Astrocyte (in vitro differentiated cells and primary cell): ENCODE measurements around the gene FBXL14.

Source experiments
- EZH2 ChIP-seq: IDR thresholded peaks from 2 replicates; pipeline ENCODE4 v1.6.1; 2012; ENCODE audit warnings: mild to moderate bottlenecking, low read length, inconsistent platforms; ENCODE audit not compliant: insufficient read depth
- TF ChIP-seq, protein P1 (sequence below): IDR thresholded peaks from 2 replicates; pipeline ENCODE4 v1.5.1; 2011; ENCODE audit warnings: low read depth, mild to moderate bottlenecking, inconsistent platforms, low read length, moderate library complexity; ENCODE audit not compliant: insufficient read depth

DNA sequence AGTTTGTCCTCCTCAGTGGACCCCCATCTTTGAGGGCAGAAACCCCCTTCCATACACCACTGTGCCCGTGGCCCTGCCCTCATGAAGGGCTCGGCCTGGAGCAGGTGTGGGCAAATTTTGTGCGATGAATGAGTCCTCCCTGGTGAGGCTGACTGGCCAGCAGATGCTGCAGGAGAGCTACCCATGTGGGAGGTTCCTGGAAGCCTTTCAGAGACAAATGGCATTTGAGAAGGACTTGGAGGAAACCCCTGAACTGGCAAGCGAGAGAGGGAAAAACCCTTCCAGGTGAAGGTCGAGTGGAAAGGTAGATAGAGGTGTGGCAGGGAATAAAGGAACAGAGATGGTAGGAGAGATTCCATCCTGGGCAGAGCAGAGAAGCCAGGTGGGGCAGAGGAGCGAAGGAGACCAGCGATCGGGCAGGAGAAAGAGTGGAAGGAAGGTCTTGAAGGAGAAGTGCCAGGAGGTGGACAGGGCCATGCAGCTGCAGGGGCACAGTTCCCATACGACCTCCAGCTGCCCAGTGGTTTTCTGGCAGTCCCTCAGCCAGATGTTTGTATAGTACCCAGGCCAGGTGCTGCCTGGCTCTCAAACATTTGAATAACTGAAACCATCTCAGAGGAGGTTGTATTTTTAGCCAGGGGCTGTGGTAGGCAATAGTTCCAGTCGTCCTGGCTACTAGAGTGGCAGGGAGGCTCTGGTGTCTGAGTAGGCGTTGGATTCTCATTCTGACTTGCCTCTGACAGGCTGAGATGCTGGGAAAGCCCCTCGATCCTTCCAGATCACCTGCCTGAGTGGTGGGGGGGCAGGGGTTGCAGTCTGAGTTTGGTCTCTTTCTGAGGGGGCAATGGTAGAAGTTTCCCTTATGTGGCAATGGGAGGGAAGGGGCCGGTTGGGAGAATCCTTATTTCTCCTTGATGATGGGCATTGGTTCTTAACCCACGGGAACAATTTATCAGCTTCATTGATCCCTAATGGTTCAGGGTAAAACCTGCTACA lies 40.1 kb downstream of the FBXL14 start:
- TF ChIP-seq EZH2: no peak
- TF ChIP-seq, protein P1, sequence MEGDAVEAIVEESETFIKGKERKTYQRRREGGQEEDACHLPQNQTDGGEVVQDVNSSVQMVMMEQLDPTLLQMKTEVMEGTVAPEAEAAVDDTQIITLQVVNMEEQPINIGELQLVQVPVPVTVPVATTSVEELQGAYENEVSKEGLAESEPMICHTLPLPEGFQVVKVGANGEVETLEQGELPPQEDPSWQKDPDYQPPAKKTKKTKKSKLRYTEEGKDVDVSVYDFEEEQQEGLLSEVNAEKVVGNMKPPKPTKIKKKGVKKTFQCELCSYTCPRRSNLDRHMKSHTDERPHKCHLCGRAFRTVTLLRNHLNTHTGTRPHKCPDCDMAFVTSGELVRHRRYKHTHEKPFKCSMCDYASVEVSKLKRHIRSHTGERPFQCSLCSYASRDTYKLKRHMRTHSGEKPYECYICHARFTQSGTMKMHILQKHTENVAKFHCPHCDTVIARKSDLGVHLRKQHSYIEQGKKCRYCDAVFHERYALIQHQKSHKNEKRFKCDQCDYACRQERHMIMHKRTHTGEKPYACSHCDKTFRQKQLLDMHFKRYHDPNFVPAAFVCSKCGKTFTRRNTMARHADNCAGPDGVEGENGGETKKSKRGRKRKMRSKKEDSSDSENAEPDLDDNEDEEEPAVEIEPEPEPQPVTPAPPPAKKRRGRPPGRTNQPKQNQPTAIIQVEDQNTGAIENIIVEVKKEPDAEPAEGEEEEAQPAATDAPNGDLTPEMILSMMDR: no peak
